Measurements from ENCODE around the gene MRPL21.

MRPL21 gene

GRCh38 chr11:68935066-68935465 lies 31.4 kb upstream of the MRPL21 start:
- DNase-seq (ENCODE audit: low spot score) (no peak), FAIRE-seq (no peak)

GRCh38 chr11:68934666-68935065 lies 31.0 kb upstream of the MRPL21 start:
- no peak for DNase-seq (ENCODE audit: low spot score)
- no peak for FAIRE-seq

GRCh38 chr11:68934321-68934645 lies 30.7 kb upstream of the MRPL21 start:
- no peak for FAIRE-seq
- DNase-seq (ENCODE audit: low spot score), result no peak

- FAIRE-seq, result no peak
- no peak for DNase-seq (ENCODE audit: low spot score)
Measured at GRCh38 chr11:68933605-68934320, 30.1 kb upstream of the MRPL21 start.

GRCh38 chr11:68932933-68933577 lies 29.4 kb upstream of the MRPL21 start:
- FAIRE-seq (no peak), DNase-seq (ENCODE audit: low spot score) (no peak)

- FAIRE-seq, result no peak
- no peak for DNase-seq (ENCODE audit: low spot score)
Measured at GRCh38 chr11:68932358-68932757, 28.7 kb upstream of the MRPL21 start.

- FAIRE-seq (no peak), DNase-seq (ENCODE audit: low spot score) (no peak)
Measured at GRCh38 chr11:68931911-68932310, 28.3 kb upstream of the MRPL21 start.

- FAIRE-seq (no peak), DNase-seq (ENCODE audit: low spot score) (no peak)
Measured at GRCh38 chr11:68930991-68931855, 27.6 kb upstream of the MRPL21 start.

GRCh38 chr11:68929706-68930570 lies 26.3 kb upstream of the MRPL21 start:
- DNase-seq (ENCODE audit: low spot score) (no peak), FAIRE-seq (no peak)

- no peak for FAIRE-seq
- no peak for DNase-seq (ENCODE audit: low spot score)
Measured at GRCh38 chr11:68929135-68929534, 25.5 kb upstream of the MRPL21 start.

GRCh38 chr11:68928136-68928880 lies 24.7 kb upstream of the MRPL21 start:
- FAIRE-seq, result no peak
- DNase-seq (ENCODE audit: low spot score), result no peak

GRCh38 chr11:68927280-68928135 lies 23.9 kb upstream of the MRPL21 start:
- FAIRE-seq (no peak), DNase-seq (ENCODE audit: low spot score) (no peak)

GRCh38 chr11:68925611-68926010 lies 22.0 kb upstream of the MRPL21 start:
- FAIRE-seq, result no peak
- DNase-seq (ENCODE audit: low spot score), result no peak

- no peak for FAIRE-seq
- DNase-seq (ENCODE audit: low spot score), result no peak
Measured at GRCh38 chr11:68924073-68924925, 20.7 kb upstream of the MRPL21 start.

GRCh38 chr11:68923614-68924013 lies 20.0 kb upstream of the MRPL21 start:
- DNase-seq (ENCODE audit: low spot score), result no peak
- no peak for FAIRE-seq

GRCh38 chr11:68916439-68916838 lies 12.8 kb upstream of the MRPL21 start:
- FAIRE-seq (no peak), DNase-seq (ENCODE audit: low spot score) (no peak)

GRCh38 chr11:68914761-68915160 lies 11.1 kb upstream of the MRPL21 start:
- DNase-seq (ENCODE audit: low spot score), result no peak
- FAIRE-seq, result no peak

GRCh38 chr11:68913188-68913587 lies 9.6 kb upstream of the MRPL21 start:
- DNase-seq (ENCODE audit: low spot score), result no peak
- no peak for FAIRE-seq

- FAIRE-seq (no peak), DNase-seq (ENCODE audit: low spot score) (no peak)
Measured at GRCh38 chr11:68912254-68912653, 8.6 kb upstream of the MRPL21 start.
